Erythroblast (primary cell): ENCODE measurements around the gene AP1M1.

ENCODE experiments used
- DNase-seq, 2 experiments: peaks; one replicate each; lab custom pipeline; 2025; lab: John Stamatoyannopoulos, UW
- GATA1 ChIP-seq: IDR thresholded peaks from 2 replicates; pipeline ENCODE4 v1.6.1; 2011; ENCODE audit warnings: low read depth, mild to moderate bottlenecking, control low read depth, low read length, moderate library complexity
- POLR2A ChIP-seq: IDR thresholded peaks from 2 replicates; pipeline ENCODE4 v1.6.1; 2011; ENCODE audit warnings: mild to moderate bottlenecking, low read length

The AP1M1 gene

GRCh38 chr19:16197188-16197621 is 506 bp upstream of the AP1M1 start:
- no peak for TF ChIP-seq GATA1
- TF ChIP-seq POLR2A = no peak
- DNase-seq = peak in 1 of 2 experiments; percentile 91

GRCh38 chr19:16198370-16198651 is 600 bp downstream of the AP1M1 start:
- no peak for TF ChIP-seq POLR2A
- TF ChIP-seq GATA1 = no peak
- peak; percentile 64 to 68 for DNase-seq

- TF ChIP-seq GATA1 (no peak), POLR2A (no peak)
- DNase-seq = no peak
Measured at GRCh38 chr19:16199275-16199932, 1.7 kb downstream of the AP1M1 start.

GRCh38 chr19:16200038-16201010 is 2.6 kb downstream of the AP1M1 start:
- peak in 1 of 2 experiments; percentile 18 for DNase-seq

GRCh38 chr19:16201011-16201391 is 3.3 kb downstream of the AP1M1 start:
- DNase-seq = no peak

More at GRCh38 chr19:16200038-16201010, 2.6 kb downstream of the AP1M1 start:
- TF ChIP-seq POLR2A = no peak
- no peak for TF ChIP-seq GATA1

GRCh38 chr19:16202320-16203255 is 4.9 kb downstream of the AP1M1 start:
- TF ChIP-seq GATA1 (no peak), POLR2A (no peak)
- DNase-seq = no peak

More at GRCh38 chr19:16201011-16201391, 3.3 kb downstream of the AP1M1 start:
- TF ChIP-seq POLR2A (no peak), GATA1 (no peak)

- DNase-seq = no peak
- TF ChIP-seq POLR2A = no peak
- TF ChIP-seq GATA1 = no peak
Measured at GRCh38 chr19:16203256-16204004, 5.7 kb downstream of the AP1M1 start.

- no peak for TF ChIP-seq GATA1
- TF ChIP-seq POLR2A = no peak
- no peak for DNase-seq
Measured at GRCh38 chr19:16204005-16204294, 6.2 kb downstream of the AP1M1 start.

GRCh38 chr19:16205205-16206045 is 7.7 kb downstream of the AP1M1 start:
- no peak for DNase-seq

GRCh38 chr19:16206046-16206605 is 8.4 kb downstream of the AP1M1 start:
- no peak for DNase-seq
- TF ChIP-seq POLR2A = no peak
- TF ChIP-seq GATA1 = no peak

More at GRCh38 chr19:16205205-16206045, 7.7 kb downstream of the AP1M1 start:
- TF ChIP-seq POLR2A (no peak), GATA1 (no peak)

- no peak for TF ChIP-seq POLR2A
- no peak for TF ChIP-seq GATA1
- no peak for DNase-seq
Measured at GRCh38 chr19:16206637-16207036, 8.9 kb downstream of the AP1M1 start.

GRCh38 chr19:16207063-16207462 is 9.4 kb downstream of the AP1M1 start:
- no peak for DNase-seq
- no peak for TF ChIP-seq GATA1
- TF ChIP-seq POLR2A = no peak
